Stimulated activated effector memory CD8-positive, alpha-beta T cell treated with anti-CD3 and anti-CD28 coated beads, Interleukin-12 subunit alpha, Interleukin-12 subunit beta, amount 100 ng/mL, for 72 hours (primary cell): ENCODE measurements around the gene CREB3L2.
"Not testable (repeated sequence)": the region's sequence is repeated elsewhere in the genome, so short reads cannot be mapped to it uniquely, and the experiment has no call there.

Experiments
- ATAC-seq: fragments of 150-1000 bp; cut with Tn5 transposase; 2 replicates; pipeline ENCODE4 v1.10.0; 2021
- DNase-seq, 2 donors: peaks; one replicate each; pipeline ENCODE4 v3.0.0; 2021 to 2022; ENCODE audit warnings: low spot score in 2 of 2
- H3K27ac Mint-ChIP-seq: one replicate; pipeline ENCODE4 v1.8.0; 2022; ENCODE audit warnings: mild to moderate bottlenecking, mixed read lengths
- H3K36me3 Mint-ChIP-seq: one replicate; pipeline ENCODE4 v1.8.0; 2022; ENCODE audit warnings: mild to moderate bottlenecking, mixed read lengths
- H3K4me1 Mint-ChIP-seq: one replicate; pipeline ENCODE4 v1.8.0; 2022; ENCODE audit warnings: mixed read lengths
- H3K4me3 Mint-ChIP-seq: one replicate; pipeline ENCODE4 v1.8.0; 2022; ENCODE audit warnings: mild to moderate bottlenecking, mixed read lengths
- H3K9me3 Mint-ChIP-seq: one replicate; pipeline ENCODE4 v1.8.0; 2022; ENCODE audit warnings: mixed read lengths

Gene CREB3L2, protein sequence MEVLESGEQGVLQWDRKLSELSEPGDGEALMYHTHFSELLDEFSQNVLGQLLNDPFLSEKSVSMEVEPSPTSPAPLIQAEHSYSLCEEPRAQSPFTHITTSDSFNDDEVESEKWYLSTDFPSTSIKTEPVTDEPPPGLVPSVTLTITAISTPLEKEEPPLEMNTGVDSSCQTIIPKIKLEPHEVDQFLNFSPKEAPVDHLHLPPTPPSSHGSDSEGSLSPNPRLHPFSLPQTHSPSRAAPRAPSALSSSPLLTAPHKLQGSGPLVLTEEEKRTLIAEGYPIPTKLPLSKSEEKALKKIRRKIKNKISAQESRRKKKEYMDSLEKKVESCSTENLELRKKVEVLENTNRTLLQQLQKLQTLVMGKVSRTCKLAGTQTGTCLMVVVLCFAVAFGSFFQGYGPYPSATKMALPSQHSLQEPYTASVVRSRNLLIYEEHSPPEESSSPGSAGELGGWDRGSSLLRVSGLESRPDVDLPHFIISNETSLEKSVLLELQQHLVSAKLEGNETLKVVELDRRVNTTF

DNA sequence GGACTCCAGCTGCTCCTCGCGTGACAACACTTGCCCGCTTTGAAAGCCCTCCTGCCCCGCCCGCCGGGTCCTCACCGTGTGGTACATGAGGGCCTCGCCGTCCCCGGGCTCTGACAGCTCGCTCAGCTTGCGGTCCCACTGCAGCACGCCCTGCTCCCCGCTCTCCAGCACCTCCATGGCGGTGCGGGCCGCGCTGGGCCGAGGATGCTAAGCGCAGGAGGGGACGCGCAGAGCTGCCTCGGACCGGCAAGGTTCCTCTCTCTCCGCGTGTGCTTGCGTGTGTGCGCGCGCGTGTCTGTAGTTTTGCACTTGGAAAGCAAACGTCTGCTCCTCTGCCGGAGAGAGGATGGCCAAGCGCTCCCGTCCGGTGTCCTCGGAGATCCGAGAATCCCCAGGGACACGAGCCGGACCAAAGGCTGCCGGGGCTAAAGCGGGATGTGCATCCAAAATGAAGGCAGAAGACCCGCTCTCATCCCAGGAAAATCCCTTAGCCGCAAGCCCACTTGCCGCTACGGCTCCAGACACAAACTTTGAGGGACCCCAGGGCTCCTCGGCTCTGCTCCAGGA, at the start of gene CREB3L2:
TSS of gene CREB3L2 (minus strand) at position 558 of the 567 bp plus-strand sequence. CDS start at position 177, 381 bp downstream.
- peaks cover 39% of the 10 kb centered on the region for H3K4me1 Mint-ChIP-seq
- H3K36me3 Mint-ChIP-seq, result peaks cover 8% of the 10 kb centered on the region
- H3K4me3 Mint-ChIP-seq, result peak within 1 kb of the TSS; percentile 95
- H3K27ac Mint-ChIP-seq, result peak within 1 kb of the TSS; percentile 98
- no peaks in the 10 kb centered on the region for H3K9me3 Mint-ChIP-seq
- ATAC-seq, result peak; percentile 79
- DNase-seq, result peak; percentile 47 to 83

DNA sequence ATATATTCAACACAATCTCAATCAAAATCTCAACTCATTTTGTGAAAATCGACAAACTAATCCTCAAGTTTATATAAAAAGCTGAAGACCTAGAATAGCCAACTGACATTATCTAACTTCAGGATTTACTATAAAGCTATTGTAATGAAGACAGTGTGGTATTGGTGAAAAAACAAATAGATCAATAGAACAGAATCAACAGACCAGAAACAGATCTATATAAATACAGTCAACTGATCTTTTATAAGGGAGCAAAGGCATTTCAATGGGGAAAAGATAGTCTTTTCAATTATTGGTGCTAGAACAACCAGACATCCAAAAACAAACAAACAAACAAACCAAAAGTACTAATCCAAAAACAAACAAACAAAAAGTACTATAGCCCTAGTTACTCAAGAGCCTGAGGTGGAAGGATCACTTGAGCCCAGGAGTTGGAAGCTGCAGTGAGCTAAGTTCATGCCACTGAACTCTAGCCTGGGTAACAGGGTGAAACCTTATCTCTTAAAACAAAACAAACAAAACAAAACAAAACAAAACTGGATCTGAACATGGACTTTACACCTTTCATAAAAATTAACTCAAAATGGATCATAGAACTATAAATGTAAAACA, 47.7 kb upstream of the CREB3L2 start:
- ATAC-seq (no peak), DNase-seq (no peak)
- Mint-ChIP-seq H3K4me3 (no peak overlapping the region), H3K27ac (no peak overlapping the region), H3K9me3 (peaks cover 5% of the 10 kb centered on the region), H3K36me3 (no peaks in the 10 kb centered on the region), H3K4me1 (no peaks in the 10 kb centered on the region)

- no peak overlapping the region for H3K4me3 Mint-ChIP-seq
- ATAC-seq, result no peak
- no peaks in the 10 kb centered on the region for H3K4me1 Mint-ChIP-seq
Measured at GRCh38 chr7:138047907-138048306, 46.0 kb upstream of the CREB3L2 start.

GRCh38 chr7:138044897-138045296, 43.0 kb upstream of the CREB3L2 start:
- ATAC-seq (no peak), DNase-seq (no peak)
- no peaks in the 10 kb centered on the region for H3K36me3 Mint-ChIP-seq
- H3K4me1 Mint-ChIP-seq, result no peaks in the 10 kb centered on the region
- H3K4me3 Mint-ChIP-seq, result no peak overlapping the region
- no peak overlapping the region for H3K27ac Mint-ChIP-seq
- no peaks in the 10 kb centered on the region for H3K9me3 Mint-ChIP-seq

More at GRCh38 chr7:138047907-138048306, 46.0 kb upstream of the CREB3L2 start:
- peaks cover 5% of the 10 kb centered on the region for H3K9me3 Mint-ChIP-seq
- H3K27ac Mint-ChIP-seq, result no peak overlapping the region
- no peak for DNase-seq
- no peaks in the 10 kb centered on the region for H3K36me3 Mint-ChIP-seq

DNA sequence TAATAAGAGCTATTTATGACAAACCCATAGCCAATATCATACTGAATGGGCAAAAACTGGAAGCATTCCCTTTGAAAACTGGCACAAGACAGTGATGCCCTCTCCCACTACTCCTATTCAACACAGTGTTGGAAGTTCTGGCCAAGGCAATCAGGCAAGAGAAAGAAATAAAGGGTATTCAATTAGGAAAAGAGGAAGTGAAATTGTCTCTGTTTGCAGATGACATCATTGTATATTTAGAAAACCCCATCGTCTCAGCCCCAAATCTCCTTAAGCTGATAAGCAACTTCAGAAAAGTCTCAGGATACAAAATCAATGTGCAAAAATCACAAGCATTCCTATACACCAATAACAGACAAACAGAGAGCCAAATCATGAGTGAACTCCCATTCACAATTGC, 38.2 kb upstream of the CREB3L2 start:
- H3K9me3 Mint-ChIP-seq, ATAC-seq, DNase-seq, H3K27ac Mint-ChIP-seq, H3K4me1 Mint-ChIP-seq, H3K4me3 Mint-ChIP-seq, H3K36me3 Mint-ChIP-seq: not testable (repeated sequence)

DNA sequence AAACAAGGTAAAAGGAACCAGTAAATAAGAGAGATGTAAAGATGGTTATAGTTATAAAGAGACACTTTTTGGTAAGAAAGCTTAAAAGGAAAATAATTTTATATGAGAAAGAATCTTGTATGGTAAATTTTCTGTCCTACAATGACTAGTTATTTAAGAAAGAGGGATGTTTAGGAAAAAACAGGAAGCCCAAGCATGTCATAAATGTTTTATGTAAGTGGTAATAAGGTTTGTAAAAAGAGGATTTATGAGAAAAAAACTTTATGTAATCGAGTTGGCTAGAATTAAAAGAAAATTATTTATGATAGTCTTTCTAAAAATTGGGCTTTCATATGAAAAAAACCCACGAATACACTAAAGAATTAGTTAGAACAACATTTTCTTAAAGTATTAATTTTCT, 34.2 kb upstream of the CREB3L2 start:
- Mint-ChIP-seq H3K4me1 (no peaks in the 10 kb centered on the region), H3K9me3 (no peaks in the 10 kb centered on the region), H3K27ac (no peak overlapping the region), H3K4me3 (no peak overlapping the region), H3K36me3 (no peaks in the 10 kb centered on the region)
- DNase-seq (no peak), ATAC-seq (no peak)

DNA sequence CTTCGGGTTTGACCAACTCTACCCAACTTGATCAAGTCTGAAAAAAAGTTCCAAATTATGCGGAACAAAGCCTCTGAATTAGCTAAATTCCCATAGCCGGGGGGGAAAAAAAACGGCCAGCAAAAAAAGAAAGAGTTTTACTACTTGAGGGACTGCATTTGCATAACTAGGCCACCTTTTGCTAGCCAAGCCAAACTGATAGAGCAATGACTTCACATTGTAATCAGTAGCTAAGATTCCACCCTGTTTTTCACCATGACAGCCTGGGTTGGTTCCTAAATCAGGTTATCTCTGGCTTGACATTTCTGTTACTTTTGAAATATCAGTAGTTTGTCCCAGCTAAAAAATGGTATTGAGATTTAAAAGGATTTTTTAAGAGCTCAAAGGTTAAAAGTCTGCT, 31.4 kb upstream of the CREB3L2 start:
- DNase-seq (no peak), ATAC-seq (no peak)
- H3K4me1 Mint-ChIP-seq, result no peaks in the 10 kb centered on the region
- no peak overlapping the region for H3K27ac Mint-ChIP-seq
- H3K4me3 Mint-ChIP-seq, result no peak overlapping the region
- H3K9me3 Mint-ChIP-seq, result no peaks in the 10 kb centered on the region
- no peaks in the 10 kb centered on the region for H3K36me3 Mint-ChIP-seq

GRCh38 chr7:138032770-138033169, 30.9 kb upstream of the CREB3L2 start:
- no peak for ATAC-seq
- no peak overlapping the region for H3K4me3 Mint-ChIP-seq
- no peaks in the 10 kb centered on the region for H3K9me3 Mint-ChIP-seq
- no peaks in the 10 kb centered on the region for H3K4me1 Mint-ChIP-seq
- no peak overlapping the region for H3K27ac Mint-ChIP-seq
- no peaks in the 10 kb centered on the region for H3K36me3 Mint-ChIP-seq
- no peak for DNase-seq

DNA sequence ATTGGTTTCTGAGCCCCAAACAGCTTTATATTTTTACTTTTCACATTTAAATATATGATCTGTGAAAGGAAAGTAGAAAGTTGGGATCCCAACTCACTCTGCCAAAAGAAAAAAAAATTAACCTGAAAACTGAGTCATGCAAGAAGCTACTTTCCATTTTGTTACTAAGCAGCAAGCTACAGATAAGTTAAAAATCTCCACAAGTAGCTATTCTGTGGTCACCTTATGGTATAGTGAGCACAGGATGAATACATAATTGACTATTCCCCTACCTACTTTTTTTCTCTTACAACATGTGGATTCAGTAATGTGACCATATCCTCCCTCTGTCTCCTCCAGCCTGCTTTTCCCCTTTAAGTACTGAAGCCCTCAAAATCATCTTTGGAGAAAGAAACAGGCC, 30.3 kb upstream of the CREB3L2 start:
- H3K36me3 Mint-ChIP-seq, result no peaks in the 10 kb centered on the region
- no peak for DNase-seq
- no peaks in the 10 kb centered on the region for H3K9me3 Mint-ChIP-seq
- no peak overlapping the region for H3K27ac Mint-ChIP-seq
- peak; percentile 44 for ATAC-seq
- H3K4me1 Mint-ChIP-seq, result no peaks in the 10 kb centered on the region
- no peak overlapping the region for H3K4me3 Mint-ChIP-seq

DNA sequence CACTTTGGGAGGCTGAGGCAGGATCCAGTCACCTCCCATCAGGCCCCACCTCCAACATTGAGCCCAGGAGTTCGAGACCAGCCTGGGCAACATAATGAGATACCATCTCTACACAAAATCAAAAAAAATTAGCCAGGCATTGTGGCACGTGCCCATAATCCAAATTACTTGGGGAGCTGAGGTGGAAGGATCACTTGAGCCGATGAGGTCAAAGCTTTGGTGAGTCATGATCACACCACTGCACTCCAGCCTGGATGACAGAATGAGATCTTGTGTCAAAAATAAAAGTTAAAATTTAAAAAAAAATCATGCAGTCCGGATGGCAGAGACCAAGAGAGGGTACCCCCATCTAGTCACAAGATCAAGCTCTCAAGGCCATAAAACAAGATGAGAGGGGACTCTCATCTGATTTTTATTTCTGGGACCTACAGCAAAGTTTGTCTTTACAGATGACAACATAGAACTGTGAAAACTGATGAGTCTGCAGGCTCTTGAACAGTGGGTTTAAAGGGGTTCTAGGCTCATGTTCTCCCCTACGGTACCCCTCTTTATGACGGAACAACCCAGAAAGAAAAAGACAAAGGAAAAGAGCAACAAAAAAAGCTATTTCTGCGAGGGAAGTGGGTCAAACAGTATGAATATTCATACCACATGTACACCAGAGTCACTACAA, 28.9 kb upstream of the CREB3L2 start:
- ATAC-seq (no peak), DNase-seq (no peak)
- H3K4me1 Mint-ChIP-seq, result no peaks in the 10 kb centered on the region
- H3K36me3 Mint-ChIP-seq, result no peaks in the 10 kb centered on the region
- no peak overlapping the region for H3K4me3 Mint-ChIP-seq
- H3K9me3 Mint-ChIP-seq, result no peaks in the 10 kb centered on the region
- H3K27ac Mint-ChIP-seq, result no peak overlapping the region

DNA sequence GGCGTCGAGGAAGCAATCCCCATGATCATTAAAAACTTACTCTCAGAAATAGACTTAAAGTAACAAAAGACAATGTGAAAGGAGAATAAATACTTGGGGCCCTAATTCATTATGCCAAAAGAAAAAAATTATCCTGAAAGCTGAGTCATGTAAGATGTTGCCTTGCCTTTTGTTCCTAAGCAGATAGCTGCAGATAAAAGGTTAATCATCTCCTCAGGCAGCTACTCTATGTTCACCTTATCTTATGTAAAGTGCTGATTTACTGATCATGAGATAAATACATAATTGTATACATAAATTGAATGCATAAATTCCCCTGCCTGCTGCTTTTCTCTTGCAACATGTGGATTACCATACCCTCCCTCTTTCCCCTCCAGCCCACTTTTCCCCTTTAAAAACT, 28.1 kb upstream of the CREB3L2 start:
- H3K27ac Mint-ChIP-seq, result no peak overlapping the region
- H3K4me1 Mint-ChIP-seq, result no peaks in the 10 kb centered on the region
- DNase-seq (no peak), ATAC-seq (no peak)
- H3K4me3 Mint-ChIP-seq, result no peak overlapping the region
- no peaks in the 10 kb centered on the region for H3K9me3 Mint-ChIP-seq
- no peaks in the 10 kb centered on the region for H3K36me3 Mint-ChIP-seq

GRCh38 chr7:138029126-138029525, 27.2 kb upstream of the CREB3L2 start:
- no peak overlapping the region for H3K27ac Mint-ChIP-seq
- no peaks in the 10 kb centered on the region for H3K9me3 Mint-ChIP-seq
- H3K4me3 Mint-ChIP-seq, result no peak overlapping the region
- no peaks in the 10 kb centered on the region for H3K36me3 Mint-ChIP-seq
- ATAC-seq (no peak), DNase-seq (no peak)
- no peaks in the 10 kb centered on the region for H3K4me1 Mint-ChIP-seq

GRCh38 chr7:138027100-138027499, 25.2 kb upstream of the CREB3L2 start:
- ATAC-seq, result no peak
- Mint-ChIP-seq H3K27ac (no peak overlapping the region), H3K36me3 (no peaks in the 10 kb centered on the region), H3K4me3 (no peak overlapping the region), H3K4me1 (no peaks in the 10 kb centered on the region), H3K9me3 (no peaks in the 10 kb centered on the region)
- DNase-seq, result no peak

GRCh38 chr7:138025215-138026186, 23.6 kb upstream of the CREB3L2 start:
- ATAC-seq (no peak), DNase-seq (no peak)
- Mint-ChIP-seq H3K4me1 (no peaks in the 10 kb centered on the region), H3K9me3 (no peaks in the 10 kb centered on the region), H3K4me3 (no peak overlapping the region), H3K27ac (no peak overlapping the region), H3K36me3 (no peaks in the 10 kb centered on the region)
